ENCODE measurements around the gene VIM. TPM values are rescaled to one million over a fixed set of nuclear protein-coding genes. Genes with fewer than 3 reads are reported as not detected.

The VIM gene
- total and polyA plus RNA-seq, 10 of the 15 experiments (the other 5 are each of a cell fraction or from before 2014, with no cell fraction given), result 44.2 to 287 (median 188) TPM

DNA sequence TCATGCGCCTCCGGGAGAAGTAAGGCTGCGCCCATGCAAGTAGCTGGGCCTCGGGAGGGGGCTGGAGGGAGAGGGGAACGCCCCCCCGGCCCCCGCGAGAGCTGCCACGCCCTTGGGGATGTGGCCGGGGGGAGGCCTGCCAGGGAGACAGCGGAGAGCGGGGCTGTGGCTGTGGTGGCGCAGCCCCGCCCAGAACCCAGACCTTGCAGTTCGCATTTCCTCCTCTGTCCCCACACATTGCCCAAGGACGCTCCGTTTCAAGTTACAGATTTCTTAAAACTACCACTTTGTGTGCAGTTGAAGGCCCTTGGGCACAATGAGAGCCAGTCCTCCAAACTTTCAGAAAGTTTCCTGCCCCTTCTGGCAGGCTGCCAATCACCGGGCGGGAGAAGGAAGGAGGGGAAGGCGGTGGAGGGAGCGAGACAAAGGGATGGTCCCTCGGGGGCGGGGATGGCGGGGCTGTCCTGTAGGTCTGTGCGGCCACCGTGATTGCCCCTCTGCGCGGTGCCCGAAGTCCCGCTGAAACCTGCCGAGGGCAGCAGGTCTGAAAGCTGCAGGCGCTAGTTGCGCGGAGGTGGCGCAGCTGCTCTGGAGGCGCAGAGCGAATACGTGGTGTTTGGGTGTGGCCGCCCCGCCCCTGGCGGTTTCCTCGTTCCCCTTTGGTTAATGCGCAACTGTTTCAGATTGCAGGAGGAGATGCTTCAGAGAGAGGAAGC is 2.1 kb downstream of the VIM start (continued):
- no peak for TF ChIP-seq YBX1 (IDR thresholded peaks at IDR 0.05)
- no peak for TF ChIP-seq YY1 (IDR thresholded peaks at IDR 0.05; ENCODE audit: low read depth, low read length)
- TF ChIP-seq IRF4 (IDR thresholded peaks at IDR 0.05; ENCODE audit: low read depth, low read length), result no peak
- no peak for TF ChIP-seq PML (IDR thresholded peaks at IDR 0.05; ENCODE audit: low read length)
- 0 out of 4 replicates have a peak, but pooled peaks of 1 of the 2 experiments have one; percentile 18 for TF ChIP-seq ETV6 (conservative IDR thresholded peaks at IDR 0.05 in 1 of 2, IDR thresholded peaks at IDR 0.05 in 1 of 2; ENCODE audit: borderline replicate concordance in 1 of 2, low read depth in 1 of 2)
- no peak for TF ChIP-seq NFIC (IDR thresholded peaks at IDR 0.05; ENCODE audit: low read depth, low read length)
- 0 out of 2 replicates have a peak, but pooled peaks have one; percentile 57 for TF ChIP-seq RCOR1 (conservative IDR thresholded peaks at IDR 0.05; ENCODE audit: low read depth, low read length)
- TF ChIP-seq MTA3 (IDR thresholded peaks at IDR 0.05; ENCODE audit: borderline replicate concordance, low read length), result no peak
- no peak; the same call in 1 of the 2 replicates for TF ChIP-seq CBFB (IDR thresholded peaks at IDR 0.05; ENCODE audit: low read depth)
- TF ChIP-seq MTA2 (IDR thresholded peaks at IDR 0.05; ENCODE audit: low read depth), result peak; percentile 38; the same call in 1 of the 2 replicates
- TF ChIP-seq KAT2A (conservative IDR thresholded peaks at IDR 0.05; ENCODE audit: control insufficient read depth, low read depth, low read length), result no peak
- TF ChIP-seq MYB (IDR thresholded peaks at IDR 0.05; ENCODE audit: borderline replicate concordance, low read depth, low read length), result no peak
- TF ChIP-seq RUNX3 (IDR thresholded peaks at IDR 0.05; ENCODE audit: low read length), result peak; percentile 73
- TF ChIP-seq FOXM1 (IDR thresholded peaks at IDR 0.05; ENCODE audit: low read depth, low read length), result no peak
- TF ChIP-seq, protein P1, sequence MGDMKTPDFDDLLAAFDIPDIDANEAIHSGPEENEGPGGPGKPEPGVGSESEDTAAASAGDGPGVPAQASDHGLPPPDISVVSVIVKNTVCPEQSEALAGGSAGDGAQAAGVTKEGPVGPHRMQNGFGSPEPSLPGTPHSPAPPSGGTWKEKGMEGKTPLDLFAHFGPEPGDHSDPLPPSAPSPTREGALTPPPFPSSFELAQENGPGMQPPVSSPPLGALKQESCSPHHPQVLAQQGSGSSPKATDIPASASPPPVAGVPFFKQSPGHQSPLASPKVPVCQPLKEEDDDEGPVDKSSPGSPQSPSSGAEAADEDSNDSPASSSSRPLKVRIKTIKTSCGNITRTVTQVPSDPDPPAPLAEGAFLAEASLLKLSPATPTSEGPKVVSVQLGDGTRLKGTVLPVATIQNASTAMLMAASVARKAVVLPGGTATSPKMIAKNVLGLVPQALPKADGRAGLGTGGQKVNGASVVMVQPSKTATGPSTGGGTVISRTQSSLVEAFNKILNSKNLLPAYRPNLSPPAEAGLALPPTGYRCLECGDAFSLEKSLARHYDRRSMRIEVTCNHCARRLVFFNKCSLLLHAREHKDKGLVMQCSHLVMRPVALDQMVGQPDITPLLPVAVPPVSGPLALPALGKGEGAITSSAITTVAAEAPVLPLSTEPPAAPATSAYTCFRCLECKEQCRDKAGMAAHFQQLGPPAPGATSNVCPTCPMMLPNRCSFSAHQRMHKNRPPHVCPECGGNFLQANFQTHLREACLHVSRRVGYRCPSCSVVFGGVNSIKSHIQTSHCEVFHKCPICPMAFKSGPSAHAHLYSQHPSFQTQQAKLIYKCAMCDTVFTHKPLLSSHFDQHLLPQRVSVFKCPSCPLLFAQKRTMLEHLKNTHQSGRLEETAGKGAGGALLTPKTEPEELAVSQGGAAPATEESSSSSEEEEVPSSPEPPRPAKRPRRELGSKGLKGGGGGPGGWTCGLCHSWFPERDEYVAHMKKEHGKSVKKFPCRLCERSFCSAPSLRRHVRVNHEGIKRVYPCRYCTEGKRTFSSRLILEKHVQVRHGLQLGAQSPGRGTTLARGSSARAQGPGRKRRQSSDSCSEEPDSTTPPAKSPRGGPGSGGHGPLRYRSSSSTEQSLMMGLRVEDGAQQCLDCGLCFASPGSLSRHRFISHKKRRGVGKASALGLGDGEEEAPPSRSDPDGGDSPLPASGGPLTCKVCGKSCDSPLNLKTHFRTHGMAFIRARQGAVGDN (IDR thresholded peaks at IDR 0.05), result 0 out of 2 replicates have a peak, but pooled peaks have one; percentile 7
- no peak for TF ChIP-seq KDM1A (IDR thresholded peaks at IDR 0.05; ENCODE audit: borderline replicate concordance)
- no peak for TF ChIP-seq SMAD5 (IDR thresholded peaks at IDR 0.05; ENCODE audit: low read depth)
- TF ChIP-seq, protein P2, sequence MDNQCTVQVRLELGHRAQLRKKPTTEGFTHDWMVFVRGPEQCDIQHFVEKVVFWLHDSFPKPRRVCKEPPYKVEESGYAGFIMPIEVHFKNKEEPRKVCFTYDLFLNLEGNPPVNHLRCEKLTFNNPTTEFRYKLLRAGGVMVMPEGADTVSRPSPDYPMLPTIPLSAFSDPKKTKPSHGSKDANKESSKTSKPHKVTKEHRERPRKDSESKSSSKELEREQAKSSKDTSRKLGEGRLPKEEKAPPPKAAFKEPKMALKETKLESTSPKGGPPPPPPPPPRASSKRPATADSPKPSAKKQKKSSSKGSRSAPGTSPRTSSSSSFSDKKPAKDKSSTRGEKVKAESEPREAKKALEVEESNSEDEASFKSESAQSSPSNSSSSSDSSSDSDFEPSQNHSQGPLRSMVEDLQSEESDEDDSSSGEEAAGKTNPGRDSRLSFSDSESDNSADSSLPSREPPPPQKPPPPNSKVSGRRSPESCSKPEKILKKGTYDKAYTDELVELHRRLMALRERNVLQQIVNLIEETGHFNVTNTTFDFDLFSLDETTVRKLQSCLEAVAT (IDR thresholded peaks at IDR 0.05), result peak; percentile 77
- TF ChIP-seq ZNF384 (IDR thresholded peaks at IDR 0.05; ENCODE audit: borderline replicate concordance, low read depth, low read length), result no peak
- TF ChIP-seq NRF1 (conservative IDR thresholded peaks at IDR 0.05; ENCODE audit: low read depth, low read length), result no peak
- TF ChIP-seq NFYA (IDR thresholded peaks at IDR 0.05; ENCODE audit: borderline replicate concordance, low read depth, low read length), result no peak
- TF ChIP-seq CEBPB (IDR thresholded peaks at IDR 0.05; ENCODE audit: borderline replicate concordance in 1 of 2, low read depth in 2 of 2, low read length in 2 of 2), result no peak
- no peak for TF ChIP-seq STAT1 (conservative IDR thresholded peaks at IDR 0.05)
- peak; percentile 28 to 35; a peak in 2 of 4 replicates for TF ChIP-seq IKZF2 (IDR thresholded peaks at IDR 0.05)
- TF ChIP-seq RELA (IDR thresholded peaks at IDR 0.05; ENCODE audit: borderline replicate concordance, partially characterized antibody), result no peak
- no peak for TF ChIP-seq CBX3 (IDR thresholded peaks at IDR 0.05; ENCODE audit: borderline replicate concordance, low read depth)
- TF ChIP-seq PAX5 (IDR thresholded peaks at IDR 0.05; ENCODE audit: borderline replicate concordance, low read depth, low read length), result peak; percentile 29; the same call in 1 of the 2 replicates
- TF ChIP-seq TBL1XR1 (IDR thresholded peaks at IDR 0.05; ENCODE audit: low read depth, low read length), result peak; percentile 11; the same call in 1 of the 2 replicates
